Heart left ventricle (tissue), 13 donors: ENCODE data around the gene ATP5MC2.

ENCODE experiments used
- CTCF ChIP-seq, 12 donors: fragments of 200-600 bp; sonication (generic) in 4 of 12; IDR thresholded peaks; one replicate each; pipeline versions ENCODE4 v1.5.0 to v1.8.0; 2018 to 2022; ENCODE audit warnings: antibody characterized with exemption in 12 of 12, mild to moderate bottlenecking in 5 of 12
- POLR2A ChIP-seq, 2 donors: fragments of 450-650 bp; IDR thresholded peaks; one replicate each; pipeline ENCODE4 v1.6.1; 2017; ENCODE audit warnings: antibody characterized with exemption in 2 of 2, mild to moderate bottlenecking in 2 of 2, moderate library complexity in 2 of 2
- donor health status: ischemic (EF 13 %, LVEDD 7.1; RV severe dilation, severe dysfunction).
- donor health status: DM: no; HTN: yes; CAD: no.
- donor health status: DM: no; HTN: no; CAD: no.
- donor health status: ischemic (EF 25% LVEDD 6.9; RV normal size, moderate dysfunction).
- donor health status: ischemic (EF 25% LVEDD 5.7; RV mildly dilated, moderate dysfunction).
- donor health status: ischemic (EF 35%, LVEDD 5.7; RV mildly dilated, moderate dysfunction).
- donor health status: nonischemic (EF 11% LVEDD 7.7; RV severe dilation, severe dysfunction).
- donor health status: DM: yes; HTN: yes; CAD: no.
- donor health status: PGD.
- donor health status: ischemic (EF 29% LVEDD 5.4; RV normal size, mild dysfunction).
- donor health status: nonischemic (EF 23%, LVEDD 6.1; RV moderate dilation, normal function).

GRCh38 chr12:53700567-53700966 lies 24.7 kb upstream of the ATP5MC2 start:
- TF ChIP-seq POLR2A (IDR thresholded peaks at IDR 0.05) (no peak), CTCF (IDR thresholded peaks at IDR 0.05) (no peak)
